Neural crest cell (in vitro differentiated cells): ENCODE data around the gene MTURN. TPM values are rescaled to one million over a fixed set of nuclear protein-coding genes. Genes with fewer than 3 reads are reported as not detected.

Experiments used
- DNase-seq: peaks from one replicate; pipeline ENCODE4 v3.0.0; 2021; ENCODE audit warnings: low read depth, mixed read lengths, low spot score
- H3K27ac Mint-ChIP-seq: one replicate; pipeline ENCODE4 v1.8.0; 2021; ENCODE audit warnings: mild to moderate bottlenecking, mixed read lengths; ENCODE audit not compliant: unreplicated experiment
- H3K27me3 Mint-ChIP-seq: 2 replicates; pipeline ENCODE4 v1.8.0; 2021; ENCODE audit warnings: low read depth, mild to moderate bottlenecking, mixed read lengths
- H3K36me3 Mint-ChIP-seq: 2 replicates; pipeline ENCODE4 v1.8.0; 2021; ENCODE audit warnings: low read depth, mild to moderate bottlenecking, mixed read lengths
- H3K4me1 Mint-ChIP-seq: 2 replicates; pipeline ENCODE4 v1.8.0; 2021; ENCODE audit warnings: mixed read lengths
- H3K4me3 Mint-ChIP-seq: one replicate; pipeline ENCODE4 v1.8.0; 2021; ENCODE audit warnings: mild to moderate bottlenecking, mixed read lengths
- H3K9me3 Mint-ChIP-seq: 2 replicates; pipeline ENCODE4 v1.8.0; 2021; ENCODE audit warnings: mixed read lengths
- CTCF ChIP-seq: fragments of 200-600 bp; sonication (generic); conservative IDR thresholded peaks from 2 replicates; pipeline ENCODE4 v1.5.0; 2021; ENCODE audit warnings: antibody characterized with exemption, mild to moderate bottlenecking
- total RNA-seq: library from RNA; stranded (reverse); gene quantifications from 2 replicates; pipeline ENCODE4 v1.2.1, GENCODE V29; 2021

Gene MTURN
- total RNA-seq, 1 donor from 2014 or later = 6.6 TPM

- no peak overlapping the region for H3K27ac Mint-ChIP-seq
- H3K36me3 Mint-ChIP-seq = no peaks in the 10 kb centered on the region
- no peaks in the 10 kb centered on the region for H3K9me3 Mint-ChIP-seq
- no peak for TF ChIP-seq CTCF
- H3K4me3 Mint-ChIP-seq = no peak overlapping the region
- peaks cover 16% of the 10 kb centered on the region for H3K4me1 Mint-ChIP-seq
- DNase-seq = no peak
- H3K27me3 Mint-ChIP-seq = peaks cover 3% of the 10 kb centered on the region
Measured at GRCh38 chr7:30209951-30210350, 75.2 kb downstream of the MTURN start.

Other genes starting within 250 kb of the MTURN start
- 76.8 and 79.4 TPM in 2 replicates for gene SCRN1, start 145.2 kb upstream of the MTURN start, total RNA-seq
- gene FKBP14, start 108.3 kb upstream of the MTURN start, total RNA-seq = 20.3 and 21.3 TPM in 2 replicates
- 60.1 and 63.3 TPM in 2 replicates for gene PLEKHA8, start 106.6 kb upstream of the MTURN start, total RNA-seq
- 5.3 and 5.4 TPM in 2 replicates for gene ZNRF2, start 149.6 kb downstream of the MTURN start, total RNA-seq